Astrocyte (in vitro differentiated cells and primary cell): ENCODE measurements around the gene RBP4. TPM values are rescaled to one million over a fixed set of nuclear protein-coding genes. Genes with fewer than 3 reads are reported as not detected.

ENCODE experiments used
- DNase-seq: peaks from one replicate; pipeline ENCODE4 v3.0.0-alpha.2; 2010; ENCODE audit warnings: low read depth
- FAIRE-seq: peaks from 2 replicates; lab custom pipeline; 2011; peaks lifted over from hg19 to GRCh38; lab: Jason Lieb, UNC
- H2AFZ ChIP-seq: 2 replicates; pipeline ENCODE4 v1.6.0; 2012; ENCODE audit warnings: low read depth, low read length, inconsistent platforms
- H3K27ac ChIP-seq: 2 replicates; pipeline ENCODE4 v1.5.1; 2011; ENCODE audit warnings: low read depth, low read length, inconsistent platforms
- H3K27me3 ChIP-seq: 2 replicates; pipeline ENCODE4 v1.6.0; 2011; ENCODE audit warnings: low read length, inconsistent platforms; ENCODE audit not compliant: insufficient read depth
- H3K36me3 ChIP-seq: 2 replicates; pipeline ENCODE4 v1.5.1; 2011; ENCODE audit warnings: low read length, inconsistent platforms; ENCODE audit not compliant: insufficient read depth
- H3K4me1 ChIP-seq: 2 replicates; pipeline ENCODE4 v1.5.1; 2011; ENCODE audit warnings: low read length, inconsistent platforms; ENCODE audit not compliant: insufficient read depth
- H3K4me2 ChIP-seq: 2 replicates; pipeline ENCODE4 v1.6.0; 2012; ENCODE audit warnings: low read length, inconsistent platforms
- H3K4me3 ChIP-seq: 2 replicates; pipeline ENCODE4 v1.5.1; 2011; ENCODE audit warnings: low read depth, mild to moderate bottlenecking, low read length, inconsistent platforms; ENCODE audit not compliant: insufficient read depth
- H3K79me2 ChIP-seq: 2 replicates; pipeline ENCODE4 v1.6.0; 2012; ENCODE audit warnings: mild to moderate bottlenecking, low read length, inconsistent platforms; ENCODE audit not compliant: insufficient read depth
- H3K9ac ChIP-seq: 2 replicates; pipeline ENCODE4 v1.6.0; 2012; ENCODE audit warnings: mild to moderate bottlenecking, low read length, inconsistent platforms
- H3K9me3 ChIP-seq: 2 replicates; pipeline ENCODE4 v1.5.1; 2012; ENCODE audit warnings: low read depth, mild to moderate bottlenecking, low read length, inconsistent platforms; ENCODE audit not compliant: insufficient read depth
- H4K20me1 ChIP-seq: 2 replicates; pipeline ENCODE4 v1.6.0; 2012; ENCODE audit warnings: low read length, inconsistent platforms; ENCODE audit not compliant: insufficient read depth
- H3K27ac Mint-ChIP-seq: one replicate; pipeline ENCODE4 v1.8.0; 2021; ENCODE audit warnings: mild to moderate bottlenecking, mixed read lengths; ENCODE audit not compliant: unreplicated experiment
- H3K27me3 Mint-ChIP-seq: one replicate; pipeline ENCODE4 v1.8.0; 2021; ENCODE audit warnings: low read depth, mixed read lengths; ENCODE audit not compliant: unreplicated experiment
- H3K36me3 Mint-ChIP-seq: one replicate; pipeline ENCODE4 v1.8.0; 2021; ENCODE audit warnings: low read depth, mixed read lengths; ENCODE audit not compliant: unreplicated experiment
- H3K4me1 Mint-ChIP-seq: one replicate; pipeline ENCODE4 v1.8.0; 2021; ENCODE audit warnings: low read depth, mixed read lengths; ENCODE audit not compliant: unreplicated experiment
- H3K4me3 Mint-ChIP-seq: one replicate; pipeline ENCODE4 v1.8.0; 2021; ENCODE audit warnings: mild to moderate bottlenecking, moderate library complexity, mixed read lengths; ENCODE audit not compliant: unreplicated experiment
- H3K9me3 Mint-ChIP-seq: one replicate; pipeline ENCODE4 v1.8.0; 2021; ENCODE audit warnings: mild to moderate bottlenecking, mixed read lengths; ENCODE audit not compliant: unreplicated experiment
- EZH2 ChIP-seq: IDR thresholded peaks from 2 replicates; pipeline ENCODE4 v1.6.1; 2012; ENCODE audit warnings: mild to moderate bottlenecking, low read length, inconsistent platforms; ENCODE audit not compliant: insufficient read depth
- total RNA-seq: library from RNA; stranded (reverse); gene quantifications from 2 replicates; pipeline ENCODE4 v1.2.1, GENCODE V29; 2021
- TF ChIP-seq, protein P1 (sequence below): IDR thresholded peaks from 2 replicates; pipeline ENCODE4 v1.5.1; 2011; ENCODE audit warnings: low read depth, mild to moderate bottlenecking, inconsistent platforms, low read length, moderate library complexity; ENCODE audit not compliant: insufficient read depth

The RBP4 gene
- total RNA-seq, 1 donor from 2014 or later: 0.27 TPM

GRCh38 chr10:93608421-93608820 lies 7.4 kb upstream of the RBP4 start:
- Histone ChIP-seq H3K27ac (no peak overlapping the region), H2AFZ (no peak overlapping the region), H3K4me1 (no peaks in the 10 kb centered on the region), H3K9ac (no peak overlapping the region), H3K79me2 (no peaks in the 10 kb centered on the region), H3K36me3 (no peaks in the 10 kb centered on the region), H3K9me3 (no peaks in the 10 kb centered on the region), H4K20me1 (no peaks in the 10 kb centered on the region), H3K4me2 (no peak overlapping the region), H3K4me3 (no peak overlapping the region), H3K27me3 (peaks cover 22% of the 10 kb centered on the region)
- no peaks in the 10 kb centered on the region for H3K36me3 Mint-ChIP-seq
- no peak for TF ChIP-seq EZH2
- TF ChIP-seq, protein P1, sequence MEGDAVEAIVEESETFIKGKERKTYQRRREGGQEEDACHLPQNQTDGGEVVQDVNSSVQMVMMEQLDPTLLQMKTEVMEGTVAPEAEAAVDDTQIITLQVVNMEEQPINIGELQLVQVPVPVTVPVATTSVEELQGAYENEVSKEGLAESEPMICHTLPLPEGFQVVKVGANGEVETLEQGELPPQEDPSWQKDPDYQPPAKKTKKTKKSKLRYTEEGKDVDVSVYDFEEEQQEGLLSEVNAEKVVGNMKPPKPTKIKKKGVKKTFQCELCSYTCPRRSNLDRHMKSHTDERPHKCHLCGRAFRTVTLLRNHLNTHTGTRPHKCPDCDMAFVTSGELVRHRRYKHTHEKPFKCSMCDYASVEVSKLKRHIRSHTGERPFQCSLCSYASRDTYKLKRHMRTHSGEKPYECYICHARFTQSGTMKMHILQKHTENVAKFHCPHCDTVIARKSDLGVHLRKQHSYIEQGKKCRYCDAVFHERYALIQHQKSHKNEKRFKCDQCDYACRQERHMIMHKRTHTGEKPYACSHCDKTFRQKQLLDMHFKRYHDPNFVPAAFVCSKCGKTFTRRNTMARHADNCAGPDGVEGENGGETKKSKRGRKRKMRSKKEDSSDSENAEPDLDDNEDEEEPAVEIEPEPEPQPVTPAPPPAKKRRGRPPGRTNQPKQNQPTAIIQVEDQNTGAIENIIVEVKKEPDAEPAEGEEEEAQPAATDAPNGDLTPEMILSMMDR: no peak
- DNase-seq (no peak), FAIRE-seq (no peak)
- H3K27ac Mint-ChIP-seq: no peak overlapping the region
- no peak overlapping the region for H3K4me3 Mint-ChIP-seq
- H3K9me3 Mint-ChIP-seq: peaks cover 4% of the 10 kb centered on the region
- H3K27me3 Mint-ChIP-seq: peaks cover 32% of the 10 kb centered on the region
- no peaks in the 10 kb centered on the region for H3K4me1 Mint-ChIP-seq

DNA sequence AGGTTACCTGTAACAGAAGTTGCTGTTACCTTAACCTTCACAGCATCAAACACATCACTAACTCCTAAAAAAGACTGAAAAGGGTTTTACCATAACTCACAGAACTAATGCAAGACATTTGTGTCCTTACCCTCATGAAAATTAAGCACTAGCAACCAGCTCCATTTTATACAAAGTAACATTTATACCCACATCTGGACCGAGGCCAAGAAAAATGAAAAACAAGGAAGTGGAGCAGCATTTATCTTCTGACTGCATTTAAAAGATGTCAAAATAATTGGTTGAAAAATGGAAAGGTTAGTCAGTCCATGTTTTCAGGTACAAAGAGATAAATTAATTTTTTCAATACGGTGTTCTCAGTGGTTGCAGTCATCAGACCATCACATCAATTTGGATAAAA lies 3.1 kb upstream of the RBP4 start:
- H3K36me3 Mint-ChIP-seq: no peaks in the 10 kb centered on the region
- peaks cover 56% of the 10 kb centered on the region for H3K27me3 Mint-ChIP-seq

DNA sequence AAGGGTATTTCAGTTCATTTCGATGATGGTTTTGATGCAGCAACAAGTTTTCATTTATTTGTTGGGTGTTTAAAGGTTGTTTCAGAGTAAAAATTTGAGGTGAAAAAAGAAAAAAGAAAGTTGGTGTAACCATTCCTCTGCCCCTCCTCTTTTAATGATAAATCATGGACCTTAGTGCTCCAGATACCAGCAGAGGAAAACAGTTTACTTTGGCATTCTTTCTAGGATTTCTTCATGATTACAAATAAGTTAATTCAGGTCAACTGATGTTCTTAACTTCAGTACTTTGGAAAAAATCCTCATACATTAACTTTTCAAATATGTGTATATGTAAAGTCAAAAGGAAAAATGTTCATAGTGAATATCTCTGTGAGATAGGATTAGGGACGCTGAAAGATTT lies 2.0 kb upstream of the RBP4 start:
- Mint-ChIP-seq H3K27ac (no peak overlapping the region), H3K4me3 (no peak overlapping the region), H3K4me1 (no peaks in the 10 kb centered on the region), H3K27me3 (peaks cover 61% of the 10 kb centered on the region), H3K9me3 (peaks cover 4% of the 10 kb centered on the region), H3K36me3 (no peaks in the 10 kb centered on the region)
- no peaks in the 10 kb centered on the region for H3K36me3 ChIP-seq
- FAIRE-seq: no peak
- no peak overlapping the region for H3K4me2 ChIP-seq
- no peak overlapping the region for H3K9ac ChIP-seq
- peaks cover 5% of the 10 kb centered on the region for H3K4me1 ChIP-seq
- DNase-seq: no peak
- H4K20me1 ChIP-seq: no peaks in the 10 kb centered on the region
- H3K27me3 ChIP-seq: peaks cover 43% of the 10 kb centered on the region
- TF ChIP-seq, protein P1: no peak
- TF ChIP-seq EZH2: no peak
- no peak overlapping the region for H2AFZ ChIP-seq
- no peak overlapping the region for H3K27ac ChIP-seq
- no peaks in the 10 kb centered on the region for H3K9me3 ChIP-seq
- no peak overlapping the region for H3K4me3 ChIP-seq
- no peaks in the 10 kb centered on the region for H3K79me2 ChIP-seq

More for the DNA sequence above, 3.1 kb upstream of the RBP4 start:
- Histone ChIP-seq H2AFZ (no peak overlapping the region), H3K9me3 (no peaks in the 10 kb centered on the region), H3K4me3 (no peak overlapping the region), H3K27me3 (peaks cover 43% of the 10 kb centered on the region), H3K79me2 (no peaks in the 10 kb centered on the region), H4K20me1 (no peaks in the 10 kb centered on the region), H3K36me3 (no peaks in the 10 kb centered on the region), H3K27ac (no peak overlapping the region), H3K9ac (no peak overlapping the region), H3K4me2 (no peak overlapping the region), H3K4me1 (peaks cover 5% of the 10 kb centered on the region)
- FAIRE-seq: no peak
- H3K27ac Mint-ChIP-seq: no peak overlapping the region
- no peak for DNase-seq
- H3K4me3 Mint-ChIP-seq: no peak overlapping the region
- TF ChIP-seq, protein P1: no peak
- TF ChIP-seq EZH2: no peak
- peaks cover 4% of the 10 kb centered on the region for H3K9me3 Mint-ChIP-seq
- H3K4me1 Mint-ChIP-seq: no peaks in the 10 kb centered on the region
